Mammary epithelial cell (primary cell): ENCODE data around the gene TSPAN13.

Experiments used
- EZH2 ChIP-seq: IDR thresholded peaks from 2 replicates; pipeline ENCODE4 v1.6.1; 2012; ENCODE audit warnings: low read length, inconsistent platforms, borderline replicate concordance
- TF ChIP-seq, protein P1 (sequence below), 2 donors: IDR thresholded peaks in 1 of 2; conservative IDR thresholded peaks in 1 of 2; 2 replicates each; pipeline ENCODE4 v1.5.1; 2011 to 2012; ENCODE audit warnings: inconsistent platforms in 2 of 2, low read length in 2 of 2, mild to moderate bottlenecking in 2 of 2, control low read depth in 1 of 2, low read depth in 1 of 2; ENCODE audit not compliant: insufficient read depth in 1 of 2; ENCODE audit errors: extremely low read depth in 1 of 2

- TF ChIP-seq, protein P1, sequence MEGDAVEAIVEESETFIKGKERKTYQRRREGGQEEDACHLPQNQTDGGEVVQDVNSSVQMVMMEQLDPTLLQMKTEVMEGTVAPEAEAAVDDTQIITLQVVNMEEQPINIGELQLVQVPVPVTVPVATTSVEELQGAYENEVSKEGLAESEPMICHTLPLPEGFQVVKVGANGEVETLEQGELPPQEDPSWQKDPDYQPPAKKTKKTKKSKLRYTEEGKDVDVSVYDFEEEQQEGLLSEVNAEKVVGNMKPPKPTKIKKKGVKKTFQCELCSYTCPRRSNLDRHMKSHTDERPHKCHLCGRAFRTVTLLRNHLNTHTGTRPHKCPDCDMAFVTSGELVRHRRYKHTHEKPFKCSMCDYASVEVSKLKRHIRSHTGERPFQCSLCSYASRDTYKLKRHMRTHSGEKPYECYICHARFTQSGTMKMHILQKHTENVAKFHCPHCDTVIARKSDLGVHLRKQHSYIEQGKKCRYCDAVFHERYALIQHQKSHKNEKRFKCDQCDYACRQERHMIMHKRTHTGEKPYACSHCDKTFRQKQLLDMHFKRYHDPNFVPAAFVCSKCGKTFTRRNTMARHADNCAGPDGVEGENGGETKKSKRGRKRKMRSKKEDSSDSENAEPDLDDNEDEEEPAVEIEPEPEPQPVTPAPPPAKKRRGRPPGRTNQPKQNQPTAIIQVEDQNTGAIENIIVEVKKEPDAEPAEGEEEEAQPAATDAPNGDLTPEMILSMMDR (conservative IDR thresholded peaks at IDR 0.05 in 1 of 2, IDR thresholded peaks at IDR 0.05 in 1 of 2; ENCODE audit: extremely low read depth in 1 of 2, insufficient read depth in 1 of 2, low read depth in 1 of 2, low read length in 2 of 2): no peak
- TF ChIP-seq EZH2: no peak
These were observed 42.9 kb upstream of the TSPAN13 start for GRCh38 chr7:16710651-16711050.
